Measurements from ENCODE around the gene TBX10.

Gene TBX10

GRCh38 chr11:67617243-67617953 is 22.2 kb downstream of the TBX10 start:
- FAIRE-seq (no peak), DNase-seq (ENCODE audit: low spot score) (no peak)

- FAIRE-seq: no peak
- no peak for DNase-seq (ENCODE audit: low spot score)
These were observed 22.9 kb downstream of the TBX10 start for GRCh38 chr11:67616431-67617242.

GRCh38 chr11:67615728-67616430 is 23.7 kb downstream of the TBX10 start:
- FAIRE-seq: no peak
- no peak for DNase-seq (ENCODE audit: low spot score)

GRCh38 chr11:67614730-67615714 is 24.5 kb downstream of the TBX10 start:
- DNase-seq (ENCODE audit: low spot score): peak; percentile 57

GRCh38 chr11:67613960-67614715 is 25.4 kb downstream of the TBX10 start:
- no peak for FAIRE-seq

More at GRCh38 chr11:67614730-67615714, 24.5 kb downstream of the TBX10 start:
- no peak for FAIRE-seq

GRCh38 chr11:67613313-67613959 is 26.1 kb downstream of the TBX10 start:
- no peak for DNase-seq (ENCODE audit: low spot score)
- no peak for FAIRE-seq

More at GRCh38 chr11:67613960-67614715, 25.4 kb downstream of the TBX10 start:
- peak; percentile 51 for DNase-seq (ENCODE audit: low spot score)

- DNase-seq (ENCODE audit: low spot score) (no peak), FAIRE-seq (no peak)
These were observed 26.8 kb downstream of the TBX10 start for GRCh38 chr11:67612751-67613150.

GRCh38 chr11:67611704-67612587 is 27.6 kb downstream of the TBX10 start:
- DNase-seq (ENCODE audit: low spot score): no peak
- no peak for FAIRE-seq

GRCh38 chr11:67611165-67611564 is 28.4 kb downstream of the TBX10 start:
- FAIRE-seq (no peak), DNase-seq (ENCODE audit: low spot score) (no peak)

GRCh38 chr11:67610302-67610868 is 29.2 kb downstream of the TBX10 start:
- FAIRE-seq (no peak), DNase-seq (ENCODE audit: low spot score) (no peak)

- no peak for FAIRE-seq
- no peak for DNase-seq (ENCODE audit: low spot score)
These were observed 30.2 kb downstream of the TBX10 start for GRCh38 chr11:67609316-67609715.

- FAIRE-seq: no peak
- no peak for DNase-seq (ENCODE audit: low spot score)
These were observed 31.1 kb downstream of the TBX10 start for GRCh38 chr11:67608486-67608885.

- no peak for DNase-seq (ENCODE audit: low spot score)
- FAIRE-seq: no peak
These were observed 32.1 kb downstream of the TBX10 start for GRCh38 chr11:67607507-67607906.

- peak; percentile 88 for FAIRE-seq
These were observed 32.9 kb downstream of the TBX10 start, which contains the start of gene NDUFV1 for GRCh38 chr11:67606492-67607295. Gene NDUFV1, plus strand, starts transcription at chr11:67606936. Its CDS starts 69 bp downstream, at chr11:67607005.

GRCh38 chr11:67606093-67606491 is 33.5 kb downstream of the TBX10 start:
- FAIRE-seq (no peak), DNase-seq (ENCODE audit: low spot score) (no peak)

More at GRCh38 chr11:67606492-67607295, 32.9 kb downstream of the TBX10 start, which contains the start of gene NDUFV1:
- peak; percentile 96 for DNase-seq (ENCODE audit: low spot score)

GRCh38 chr11:67605231-67606011 is 34.1 kb downstream of the TBX10 start:
- DNase-seq (ENCODE audit: low spot score) (no peak), FAIRE-seq (no peak)
